Measurements from ENCODE around the gene CTDNEP1. TPM values are rescaled to one million over a fixed set of nuclear protein-coding genes. Genes with fewer than 3 reads are reported as not detected.

The CTDNEP1 gene
- total and polyA plus RNA-seq, 10 donors = 69.3 to 133 (median 98.0) TPM

GRCh38 chr17:7208754-7209460 is 42.6 kb downstream of the CTDNEP1 start:
- H3K4me3 ChIP-seq = no peak overlapping the region
- peaks cover 2 to 64% (median 34%) of the 10 kb centered on the region in 6 donors for H3K4me1 ChIP-seq
- peaks cover 0 to 2% (median 0%) of the 10 kb centered on the region in 6 donors for H3K36me3 ChIP-seq
- intact Hi-C loops (cut with DNase I; ENCODE audit: low total_unique reads) = no loop called here
- no peak for TF ChIP-seq POLR2AphosphoS5 (IDR thresholded peaks at IDR 0.05)
- TF ChIP-seq POLR2A (IDR thresholded peaks at IDR 0.05) = no peak
- TF ChIP-seq, protein P1, sequence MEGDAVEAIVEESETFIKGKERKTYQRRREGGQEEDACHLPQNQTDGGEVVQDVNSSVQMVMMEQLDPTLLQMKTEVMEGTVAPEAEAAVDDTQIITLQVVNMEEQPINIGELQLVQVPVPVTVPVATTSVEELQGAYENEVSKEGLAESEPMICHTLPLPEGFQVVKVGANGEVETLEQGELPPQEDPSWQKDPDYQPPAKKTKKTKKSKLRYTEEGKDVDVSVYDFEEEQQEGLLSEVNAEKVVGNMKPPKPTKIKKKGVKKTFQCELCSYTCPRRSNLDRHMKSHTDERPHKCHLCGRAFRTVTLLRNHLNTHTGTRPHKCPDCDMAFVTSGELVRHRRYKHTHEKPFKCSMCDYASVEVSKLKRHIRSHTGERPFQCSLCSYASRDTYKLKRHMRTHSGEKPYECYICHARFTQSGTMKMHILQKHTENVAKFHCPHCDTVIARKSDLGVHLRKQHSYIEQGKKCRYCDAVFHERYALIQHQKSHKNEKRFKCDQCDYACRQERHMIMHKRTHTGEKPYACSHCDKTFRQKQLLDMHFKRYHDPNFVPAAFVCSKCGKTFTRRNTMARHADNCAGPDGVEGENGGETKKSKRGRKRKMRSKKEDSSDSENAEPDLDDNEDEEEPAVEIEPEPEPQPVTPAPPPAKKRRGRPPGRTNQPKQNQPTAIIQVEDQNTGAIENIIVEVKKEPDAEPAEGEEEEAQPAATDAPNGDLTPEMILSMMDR (IDR thresholded peaks at IDR 0.05 in 8 of 11, conservative IDR thresholded peaks at IDR 0.05 in 3 of 11) = no peak
- H3K27ac ChIP-seq = no peak overlapping the region
- DNase-seq = no peak
- 85 to 96% (median 91%) methylated on average over 8 to 9 of the region's 9 CpGs for WGBS, 5 donors
- H3K9me3 ChIP-seq = no peaks in the 10 kb centered on the region
- H3K27me3 ChIP-seq (replicated peaks in 1 of 7) = no peaks in the 10 kb centered on the region

DNA sequence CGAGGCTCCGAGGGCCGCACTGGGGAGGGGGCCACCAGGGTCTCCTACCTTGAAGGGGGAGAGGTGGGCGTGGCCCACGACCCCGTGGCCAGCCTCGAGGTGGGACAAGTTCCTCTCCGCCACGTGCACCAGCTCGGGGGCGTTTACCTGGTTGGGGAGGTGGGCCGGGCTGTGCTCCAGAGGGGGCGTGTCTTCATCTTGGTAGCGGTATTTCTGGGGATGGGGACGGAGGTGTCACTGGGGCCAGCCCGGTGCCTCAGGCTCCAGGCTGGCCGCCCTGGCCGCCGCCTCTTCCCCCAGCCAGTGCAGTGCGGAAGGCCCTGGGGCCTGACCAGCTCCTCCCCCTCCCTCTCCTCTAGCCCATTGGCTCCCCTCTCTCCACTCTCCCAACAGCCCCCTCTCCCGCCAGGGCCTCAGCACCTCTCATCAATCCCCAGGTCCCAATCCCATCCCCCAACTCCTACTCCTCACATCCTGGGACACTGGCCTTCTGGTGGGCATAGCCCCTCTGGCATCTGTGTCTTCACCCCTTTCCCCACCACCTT is 43.4 kb downstream of the CTDNEP1 start:
- DNase-seq = no peak
- intact Hi-C loops (cut with DNase I; ENCODE audit: low total_unique reads) = no loop called here
- no peaks in the 10 kb centered on the region for H3K9me3 ChIP-seq
- TF ChIP-seq POLR2AphosphoS5 (IDR thresholded peaks at IDR 0.05) (no peak), POLR2A (IDR thresholded peaks at IDR 0.05) (no peak)
- TF ChIP-seq, protein P1 (IDR thresholded peaks at IDR 0.05 in 8 of 11, conservative IDR thresholded peaks at IDR 0.05 in 3 of 11) = no peak
- peaks cover 0 to 60% (median 30%) of the 10 kb centered on the region in 6 donors for H3K4me1 ChIP-seq
- H3K27me3 ChIP-seq (replicated peaks in 1 of 7) = no peaks in the 10 kb centered on the region
- 72 to 82% (median 76%) methylated on average over 17 to 21 of the region's 21 CpGs for WGBS, 5 donors
- peaks cover 0 to 10% (median 5%) of the 10 kb centered on the region in 6 donors for H3K36me3 ChIP-seq
- H3K4me3 ChIP-seq = no peak overlapping the region
- peak overlapping the region in 1 of 8 donors; percentile 84 for H3K27ac ChIP-seq

DNA sequence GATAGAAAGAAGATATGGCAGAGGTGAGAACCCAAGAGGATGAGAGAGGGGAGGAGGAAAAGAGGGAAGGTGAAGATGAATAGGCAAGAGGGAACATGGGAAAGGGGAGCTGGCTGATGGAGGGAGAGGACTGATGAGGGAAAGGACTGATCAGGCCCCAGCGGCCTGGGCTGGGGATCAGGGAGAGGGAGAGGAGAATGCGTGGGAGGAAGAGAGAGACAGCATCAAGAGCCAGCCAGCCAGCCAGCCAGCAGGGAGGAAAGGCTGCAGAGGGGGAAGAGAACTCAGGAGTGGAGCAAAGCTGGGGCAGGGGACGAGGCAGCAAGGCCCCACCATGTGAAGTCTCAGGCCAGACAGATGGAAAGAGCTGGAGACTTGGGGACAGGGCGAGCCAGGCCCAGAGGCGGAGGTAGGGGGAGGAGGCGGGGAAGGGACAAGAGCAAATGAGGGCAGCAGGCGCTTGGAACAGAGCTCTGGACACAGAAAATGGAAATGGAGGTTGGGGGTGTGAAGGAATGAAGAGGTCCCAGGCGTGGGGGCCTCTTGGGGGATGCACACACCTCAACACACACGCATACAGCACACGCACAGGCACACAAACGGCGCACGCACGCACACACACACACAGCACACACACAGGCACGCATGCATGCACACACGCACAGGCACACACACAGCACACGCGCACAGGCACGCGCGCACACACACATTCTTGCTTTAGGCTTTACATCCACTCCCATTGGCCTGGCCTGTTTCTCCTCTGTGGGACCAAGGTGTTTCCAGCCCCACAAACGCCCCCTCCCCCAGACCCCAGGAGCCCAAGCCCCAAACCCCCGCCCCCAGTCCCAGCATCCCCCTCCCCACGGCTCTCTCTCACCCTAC is 44.2 kb downstream of the CTDNEP1 start:
- intact Hi-C loops (cut with DNase I; ENCODE audit: low total_unique reads) = no loop called here
- Histone ChIP-seq H3K9me3 (no peaks in the 10 kb centered on the region), H3K27me3 (replicated peaks in 1 of 7) (no peaks in the 10 kb centered on the region), H3K36me3 (peaks cover 0 to 18% (median 11%) of the 10 kb centered on the region in 6 donors), H3K4me1 (peaks cover 0 to 60% (median 30%) of the 10 kb centered on the region in 6 donors), H3K4me3 (no peak overlapping the region), H3K27ac (peak overlapping the region in 4 of 8 donors; percentile 34 to 84 (median 60))
- TF ChIP-seq, protein P1 (IDR thresholded peaks at IDR 0.05 in 8 of 11, conservative IDR thresholded peaks at IDR 0.05 in 3 of 11) = no peak
- no peak for TF ChIP-seq POLR2AphosphoS5 (IDR thresholded peaks at IDR 0.05)
- no peak for TF ChIP-seq POLR2A (IDR thresholded peaks at IDR 0.05)
- WGBS, 5 donors = 69 to 91% (median 89%) methylated on average over 20 to 24 of the region's 24 CpGs
- peak; percentile 66 for DNase-seq

All from spleen (tissue), 11 donors.